H9 (cell line): ENCODE data around the gene CCT4. TPM values are rescaled to one million over a fixed set of nuclear protein-coding genes. Genes with fewer than 3 reads are reported as not detected.

Experiments
- DNase-seq: peaks from one replicate; pipeline ENCODE4 v3.0.0-alpha.2; 2017
- H2AFZ ChIP-seq: one replicate; pipeline ENCODE4 v1.6.1; 2013; ENCODE audit warnings: mild to moderate bottlenecking, low read length, control low read depth, moderate library complexity
- H2AK5ac ChIP-seq: 2 replicates; pipeline ENCODE4 v1.6.1; 2013; ENCODE audit warnings: low read length, control low read depth, mixed read lengths; ENCODE audit not compliant: insufficient read length
- H2BK120ac ChIP-seq: one replicate; pipeline ENCODE4 v1.6.1; 2013; ENCODE audit warnings: low read depth, mild to moderate bottlenecking, low read length, control low read depth, inconsistent platforms; ENCODE audit not compliant: poor library complexity, severe bottlenecking
- H2BK12ac ChIP-seq: 2 replicates; pipeline ENCODE4 v1.6.1; 2013; ENCODE audit warnings: low read length, control low read depth, mixed read lengths, low read depth; ENCODE audit not compliant: insufficient read length
- H2BK15ac ChIP-seq: 2 replicates; pipeline ENCODE4 v1.6.1; 2013; ENCODE audit warnings: low read depth, low read length, control low read depth
- H2BK20ac ChIP-seq: one replicate; pipeline ENCODE4 v1.6.1; 2013; ENCODE audit warnings: low read depth, mild to moderate bottlenecking, low read length, control low read depth, inconsistent platforms; ENCODE audit not compliant: poor library complexity, severe bottlenecking
- H2BK5ac ChIP-seq: 2 replicates; pipeline ENCODE4 v1.6.1; 2013; ENCODE audit warnings: low read length, control low read depth, mixed read lengths; ENCODE audit not compliant: insufficient read length
- H3K14ac ChIP-seq: 2 replicates; pipeline ENCODE4 v1.6.1; 2013; ENCODE audit warnings: low read length, control low read depth; ENCODE audit not compliant: insufficient read depth
- H3K18ac ChIP-seq: 2 replicates; pipeline ENCODE4 v1.6.1; 2013; ENCODE audit warnings: low read depth, mild to moderate bottlenecking, mixed read lengths, low read length, control low read depth; ENCODE audit not compliant: insufficient read length
- H3K23ac ChIP-seq: 2 replicates; pipeline ENCODE4 v1.6.1; 2013; ENCODE audit warnings: low read length, control low read depth, mixed read lengths, low read depth; ENCODE audit not compliant: insufficient read length
- H3K23me2 ChIP-seq: 2 replicates; pipeline ENCODE4 v1.6.1; 2013; ENCODE audit warnings: low read depth, mild to moderate bottlenecking, mixed read lengths, low read length, control low read depth; ENCODE audit not compliant: insufficient read length, poor library complexity, severe bottlenecking
- H3K27ac ChIP-seq: 2 replicates; pipeline ENCODE4 v1.5.1; 2013; ENCODE audit warnings: low read length, control low read depth, mixed read lengths, low read depth; ENCODE audit not compliant: insufficient read length
- H3K27me3 ChIP-seq: 2 replicates; pipeline ENCODE4 v1.6.1; 2013; ENCODE audit warnings: low read length, control low read depth, inconsistent platforms; ENCODE audit not compliant: insufficient read depth
- H3K4ac ChIP-seq: 2 replicates; pipeline ENCODE4 v1.6.1; 2013; ENCODE audit warnings: low read depth, mild to moderate bottlenecking, control low read depth, inconsistent platforms, low read length, moderate library complexity
- H3K4me1 ChIP-seq: 2 replicates; pipeline ENCODE4 v1.6.1; 2013; ENCODE audit warnings: low read length, control low read depth, inconsistent platforms; ENCODE audit not compliant: insufficient read depth
- H3K4me2 ChIP-seq: 2 replicates; pipeline ENCODE4 v1.6.1; 2013; ENCODE audit warnings: low read length, control low read depth, mixed read lengths; ENCODE audit not compliant: insufficient read length, insufficient read depth
- H3K56ac ChIP-seq: 2 replicates; pipeline ENCODE4 v1.6.1; 2013; ENCODE audit warnings: low read depth, mild to moderate bottlenecking, mixed read lengths, low read length, control low read depth; ENCODE audit not compliant: insufficient read length
- H3K79me1 ChIP-seq: 2 replicates; pipeline ENCODE4 v1.6.1; 2013; ENCODE audit warnings: low read depth, mild to moderate bottlenecking, moderate library complexity, low read length, control low read depth, inconsistent platforms; ENCODE audit not compliant: insufficient read depth, poor library complexity, severe bottlenecking
- H3K79me2 ChIP-seq: 2 replicates; pipeline ENCODE4 v1.6.1; 2013; ENCODE audit warnings: low read length, control low read depth, inconsistent platforms; ENCODE audit not compliant: insufficient read depth
- H3K9ac ChIP-seq: 2 replicates; pipeline ENCODE4 v1.6.1; 2013; ENCODE audit warnings: low read length, control low read depth, mixed read lengths; ENCODE audit not compliant: insufficient read length; ENCODE audit errors: extremely low read depth
- H3K9me3 ChIP-seq: one replicate; pipeline ENCODE4 v1.6.1; 2013; ENCODE audit warnings: low read depth, low read length, inconsistent platforms; ENCODE audit not compliant: control insufficient read depth
- H3T11ph ChIP-seq: one replicate; pipeline ENCODE4 v1.6.1; 2013; ENCODE audit warnings: mild to moderate bottlenecking, low read length, control low read depth, inconsistent platforms
- H4K20me1 ChIP-seq: one replicate; pipeline ENCODE4 v1.6.1; 2013; ENCODE audit not compliant: control insufficient read depth, insufficient read length, insufficient read depth
- H4K5ac ChIP-seq: 2 replicates; pipeline ENCODE4 v1.6.1; 2013; ENCODE audit warnings: low read depth, mild to moderate bottlenecking, mixed read lengths, low read length, control low read depth; ENCODE audit not compliant: insufficient read length
- H4K8ac ChIP-seq: replicated peaks from 2 replicates; pipeline ENCODE4 v1.6.1; 2013; ENCODE audit warnings: low read length, control low read depth, mixed read lengths, low read depth; ENCODE audit not compliant: insufficient read length
- H4K91ac ChIP-seq: 2 replicates; pipeline ENCODE4 v1.6.1; 2013; ENCODE audit warnings: low read depth, mild to moderate bottlenecking, moderate library complexity, mixed read lengths, low read length, control low read depth; ENCODE audit not compliant: insufficient read length
- H3K27ac Mint-ChIP-seq, 3 experiments: 2 replicates in 2 of 3; 3 replicates in 1 of 3; pipeline ENCODE4 v1.8.0; 2020 to 2021; ENCODE audit warnings: mixed read lengths in 3 of 3, mild to moderate bottlenecking in 1 of 3, moderate library complexity in 1 of 3
- H3K27me3 Mint-ChIP-seq: 2 replicates; pipeline ENCODE4 v1.8.0; 2021; ENCODE audit warnings: low read depth, mild to moderate bottlenecking, moderate library complexity, mixed read lengths
- H3K36me3 Mint-ChIP-seq, 3 experiments: 2 replicates in 2 of 3; 3 replicates in 1 of 3; pipeline ENCODE4 v1.8.0; 2020 to 2021; ENCODE audit warnings: low read depth in 3 of 3, mixed read lengths in 3 of 3; ENCODE audit not compliant: insufficient read depth in 1 of 3
- H3K4me1 Mint-ChIP-seq, 2 experiments: 2 replicates each; pipeline ENCODE4 v1.8.0; 2020; ENCODE audit warnings: mixed read lengths in 2 of 2
- H3K4me3 Mint-ChIP-seq, 2 experiments: 2 replicates in 1 of 2; 3 replicates in 1 of 2; pipeline ENCODE4 v1.8.0; 2020 to 2021; ENCODE audit warnings: mild to moderate bottlenecking in 2 of 2, mixed read lengths in 2 of 2, moderate library complexity in 1 of 2
- H3K9me3 Mint-ChIP-seq, 2 experiments: 2 replicates in 1 of 2; 3 replicates in 1 of 2; pipeline ENCODE4 v1.8.0; 2020; ENCODE audit warnings: mild to moderate bottlenecking in 2 of 2, mixed read lengths in 2 of 2, moderate library complexity in 1 of 2
- CTCF ChIP-seq: fragments of 200-600 bp; sonication (generic); conservative IDR thresholded peaks from 3 replicates; pipeline ENCODE4 v1.8.0; 2021; ENCODE audit warnings: antibody characterized with exemption, mild to moderate bottlenecking
- WGBS: extraction: QIAGEN DNeasy Blood & Tissue Kit; methylation state at CpG from one replicate; pipeline ENCODE4 v1.1.7; 2013; ENCODE audit warnings: missing lambda C conversion rate, low lambda C conversion rate, mixed read lengths; ENCODE audit not compliant: insufficient read length; ENCODE audit errors: extremely low coverage; 5-methylcytosine and 5-hydroxymethylcytosine counted together
- total RNA-seq: library from RNA; stranded (reverse); gene quantifications from 2 replicates; pipeline ENCODE4 v1.2.1, GENCODE V29; 2021

Gene CCT4
- total RNA-seq, 1 experiment from 2014 or later, result 360 TPM

- WGBS, result no CpG with 5 or more reads among the region's 3 CpGs
- TF ChIP-seq CTCF, result no peak
Observed at GRCh38 chr2:61937098-61937497, 48.6 kb upstream of the CCT4 start.

More at GRCh38 chr2:61937098-61937497, 48.6 kb upstream of the CCT4 start:
- Histone ChIP-seq H3K79me1 (no peaks in the 10 kb centered on the region), H2BK120ac (no peak overlapping the region), H3K9ac (no peak overlapping the region), H2BK15ac (no peak overlapping the region), H3T11ph (no peak overlapping the region), H2AFZ (no peak overlapping the region), H3K4me2 (no peak overlapping the region), H4K91ac (no peak overlapping the region), H3K4ac (no peak overlapping the region), H4K5ac (no peak overlapping the region), H2BK5ac (no peak overlapping the region), H3K27me3 (no peaks in the 10 kb centered on the region), H4K20me1 (peaks cover 2% of the 10 kb centered on the region), H2BK12ac (no peak overlapping the region), H3K14ac (no peak overlapping the region), H2AK5ac (no peak overlapping the region), H2BK20ac (no peak overlapping the region), H3K56ac (no peak overlapping the region), H3K27ac (no peak overlapping the region), H4K8ac (no peak overlapping the region), H3K23ac (no peak overlapping the region), H3K9me3 (no peaks in the 10 kb centered on the region), H3K4me1 (no peaks in the 10 kb centered on the region; the same call in 1 of the 2 replicates), H3K79me2 (no peaks in the 10 kb centered on the region), H3K18ac (no peak overlapping the region), H3K23me2 (no peaks in the 10 kb centered on the region)
- H3K9me3 Mint-ChIP-seq, result peaks cover 10 to 11% of the 10 kb centered on the region in 2 experiments
- no peak for DNase-seq
- no peak overlapping the region for H3K4me3 Mint-ChIP-seq
- no peaks in the 10 kb centered on the region for H3K27me3 Mint-ChIP-seq
- peaks cover 10 to 20% (median 11%) of the 10 kb centered on the region in 3 experiments for H3K36me3 Mint-ChIP-seq
- H3K4me1 Mint-ChIP-seq, result peaks cover 0 to 13% of the 10 kb centered on the region in 2 experiments; a peak in 3 of 4 replicates
- H3K27ac Mint-ChIP-seq, result no peak overlapping the region
